OCI-LY3 (cell line): Measurements from ENCODE around the gene RRM1.
"Not testable (repeated sequence)": the region's sequence is repeated elsewhere in the genome, so short reads cannot be mapped to it uniquely, and the experiment has no call there.

ENCODE experiments used
- H2AFZ ChIP-seq: fragments of 200-600, 300-600 bp; shearing (Covaris generic); 2 replicates; pipeline ENCODE4 v1.6.0; 2014; ENCODE audit warnings: antibody characterized with exemption, low read depth, low read length
- H3K27ac ChIP-seq: fragments of 200-600, 300-600 bp; sonication (generic); 2 replicates; pipeline ENCODE4 v1.5.1; 2014; ENCODE audit warnings: mild to moderate bottlenecking, low read length, moderate library complexity, mixed read lengths
- H3K27me3 ChIP-seq: fragments of 200-600, 300-600 bp; sonication (generic); 2 replicates; pipeline ENCODE4 v1.6.1; 2014; ENCODE audit warnings: low read depth, low read length, mixed read lengths
- H3K36me3 ChIP-seq: fragments of 200-600, 300-600 bp; sonication (generic); replicated peaks from 2 replicates; pipeline ENCODE3; 2014; ENCODE audit warnings: low read depth, low read length, mixed read lengths
- H3K4me1 ChIP-seq: fragments of 300-600, 200-600 bp; sonication (generic); 2 replicates; pipeline ENCODE4 v1.6.1; 2014; ENCODE audit warnings: low read length, mixed read lengths
- H3K4me2 ChIP-seq: fragments of 200-600, 300-600 bp; sonication (generic); 2 replicates; pipeline ENCODE4 v1.6.1; 2014; ENCODE audit warnings: low read length, mixed read lengths
- H3K4me3 ChIP-seq: fragments of 300-600, 200-600 bp; sonication (generic); 2 replicates; pipeline ENCODE4 v1.5.1; 2014; ENCODE audit warnings: antibody characterized with exemption, mild to moderate bottlenecking, low read length, moderate library complexity
- H3K79me2 ChIP-seq: fragments of 300-600, 200-600 bp; shearing (Covaris generic); 2 replicates; pipeline ENCODE4 v1.6.1; 2014; ENCODE audit warnings: mild to moderate bottlenecking, low read length, mixed read lengths
- H3K9ac ChIP-seq: fragments of 300-600, 200-600 bp; shearing (Covaris generic); 2 replicates; pipeline ENCODE4 v1.6.0; 2014; ENCODE audit warnings: mild to moderate bottlenecking, low read length, moderate library complexity
- H3K9me3 ChIP-seq: fragments of 200-600, 300-600 bp; shearing (Covaris generic); 2 replicates; pipeline ENCODE4 v1.6.1; 2014; ENCODE audit warnings: low read length, mixed read lengths; ENCODE audit not compliant: insufficient read depth
- H4K20me1 ChIP-seq: fragments of 200-600, 300-600 bp; sonication (generic); 2 replicates; pipeline ENCODE4 v1.6.1; 2016; ENCODE audit warnings: low read length, mixed read lengths; ENCODE audit not compliant: insufficient read depth
- EZH2phosphoT487 ChIP-seq: fragments of 200-600 bp; shearing (Covaris generic); IDR thresholded peaks from 2 replicates; pipeline ENCODE4 v1.6.1; 2018; ENCODE audit warnings: antibody characterized with exemption, mixed run types, low read depth
- TF ChIP-seq, protein P1 (sequence below): fragments of 200-600, 300-600 bp; sonication (generic); IDR thresholded peaks from 2 replicates; pipeline ENCODE4 v1.5.1; 2014; ENCODE audit warnings: antibody characterized with exemption, low read length, low read depth

RRM1 gene

DNA sequence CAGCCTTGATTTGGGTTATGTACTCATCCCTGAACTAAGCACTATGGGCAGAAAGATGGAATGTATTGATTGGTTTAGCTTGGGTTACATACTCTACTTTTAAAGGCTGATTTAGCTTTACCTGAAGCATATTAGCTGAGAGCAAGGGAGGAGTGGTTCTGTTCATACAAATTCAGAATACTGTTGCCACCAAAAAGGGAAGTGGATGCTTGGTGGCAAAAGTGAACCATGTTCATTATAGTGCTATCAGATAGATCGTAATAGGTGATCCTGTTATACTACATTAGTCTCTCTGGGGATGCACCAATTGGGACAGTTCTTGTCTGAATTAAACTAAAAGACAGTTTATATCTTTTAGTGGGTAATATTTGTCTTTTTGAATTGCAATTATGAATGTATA, 44.5 kb upstream of the RRM1 start:
- Histone ChIP-seq H3K27me3 (no peaks in the 10 kb centered on the region), H3K9me3 (no peaks in the 10 kb centered on the region), H2AFZ (no peak overlapping the region), H3K4me3 (no peak overlapping the region), H3K79me2 (no peaks in the 10 kb centered on the region), H3K4me2 (no peak overlapping the region), H4K20me1 (no peaks in the 10 kb centered on the region), H3K4me1 (0 out of 2 replicates have a peak, but pooled peaks cover 5% of the 10 kb centered on the region), H3K9ac (no peak overlapping the region), H3K27ac (no peak overlapping the region), H3K36me3 (no peaks in the 10 kb centered on the region)
- no peak for TF ChIP-seq EZH2phosphoT487
- TF ChIP-seq, protein P1, sequence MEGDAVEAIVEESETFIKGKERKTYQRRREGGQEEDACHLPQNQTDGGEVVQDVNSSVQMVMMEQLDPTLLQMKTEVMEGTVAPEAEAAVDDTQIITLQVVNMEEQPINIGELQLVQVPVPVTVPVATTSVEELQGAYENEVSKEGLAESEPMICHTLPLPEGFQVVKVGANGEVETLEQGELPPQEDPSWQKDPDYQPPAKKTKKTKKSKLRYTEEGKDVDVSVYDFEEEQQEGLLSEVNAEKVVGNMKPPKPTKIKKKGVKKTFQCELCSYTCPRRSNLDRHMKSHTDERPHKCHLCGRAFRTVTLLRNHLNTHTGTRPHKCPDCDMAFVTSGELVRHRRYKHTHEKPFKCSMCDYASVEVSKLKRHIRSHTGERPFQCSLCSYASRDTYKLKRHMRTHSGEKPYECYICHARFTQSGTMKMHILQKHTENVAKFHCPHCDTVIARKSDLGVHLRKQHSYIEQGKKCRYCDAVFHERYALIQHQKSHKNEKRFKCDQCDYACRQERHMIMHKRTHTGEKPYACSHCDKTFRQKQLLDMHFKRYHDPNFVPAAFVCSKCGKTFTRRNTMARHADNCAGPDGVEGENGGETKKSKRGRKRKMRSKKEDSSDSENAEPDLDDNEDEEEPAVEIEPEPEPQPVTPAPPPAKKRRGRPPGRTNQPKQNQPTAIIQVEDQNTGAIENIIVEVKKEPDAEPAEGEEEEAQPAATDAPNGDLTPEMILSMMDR = no peak

GRCh38 chr11:4053200-4053599, 41.4 kb upstream of the RRM1 start:
- not testable (repeated sequence) for H3K27ac ChIP-seq, H3K79me2 ChIP-seq, H3K4me2 ChIP-seq, H3K9me3 ChIP-seq, H3K9ac ChIP-seq, H3K27me3 ChIP-seq, H4K20me1 ChIP-seq, H3K4me3 ChIP-seq, H2AFZ ChIP-seq, H3K36me3 ChIP-seq
- peaks cover 22% of the 10 kb centered on the region for H3K4me1 ChIP-seq

- H3K9me3 ChIP-seq = no peaks in the 10 kb centered on the region
- no peak overlapping the region for H3K4me2 ChIP-seq
- TF ChIP-seq, protein P1 = no peak
- no peak for TF ChIP-seq EZH2phosphoT487
- H3K4me1 ChIP-seq = peaks cover 30% of the 10 kb centered on the region
- H2AFZ ChIP-seq = no peak overlapping the region
- no peak overlapping the region for H3K9ac ChIP-seq
- no peaks in the 10 kb centered on the region for H3K27me3 ChIP-seq
- H4K20me1 ChIP-seq = no peaks in the 10 kb centered on the region
- H3K79me2 ChIP-seq = no peaks in the 10 kb centered on the region
- H3K27ac ChIP-seq = no peak overlapping the region
- H3K4me3 ChIP-seq = no peak overlapping the region
- H3K36me3 ChIP-seq = peaks cover 11% of the 10 kb centered on the region
These were observed 40.0 kb upstream of the RRM1 start for GRCh38 chr11:4054643-4055042.

GRCh38 chr11:4059424-4059823, 35.2 kb upstream of the RRM1 start:
- H3K4me2 ChIP-seq = no peak overlapping the region
- H3K4me1 ChIP-seq = peaks cover 25% of the 10 kb centered on the region
- H4K20me1 ChIP-seq = no peaks in the 10 kb centered on the region
- TF ChIP-seq, protein P1 = no peak
- TF ChIP-seq EZH2phosphoT487 = no peak
- H3K27ac ChIP-seq = no peak overlapping the region
- no peak overlapping the region for H2AFZ ChIP-seq
- no peaks in the 10 kb centered on the region for H3K79me2 ChIP-seq
- peaks cover 11% of the 10 kb centered on the region for H3K36me3 ChIP-seq
- H3K9me3 ChIP-seq = no peaks in the 10 kb centered on the region
- H3K4me3 ChIP-seq = no peak overlapping the region
- no peaks in the 10 kb centered on the region for H3K27me3 ChIP-seq
- no peak overlapping the region for H3K9ac ChIP-seq
